Endothelial cell of umbilical vein (primary cell): ENCODE measurements around the gene RSF1. TPM values are rescaled to one million over a fixed set of nuclear protein-coding genes. Genes with fewer than 3 reads are reported as not detected.

ENCODE experiments used
- BruUV-seq: library from RNA; stranded (reverse); fragments of 400-500 nt; replicated peaks from 2 replicates; lab custom pipeline; 2021; lab: Mats Ljungman, UMichigan
- CTCF ChIA-PET: fragments of 300-600, 350-600 bp; sonication (Branson Sonifier 250); formaldehyde crosslinking; loops from one replicate; lab custom pipeline; 2021; ENCODE audit warnings: antibody characterized with exemption, inconsistent platforms; lab: Charles Lee
- POLR2A ChIA-PET: fragments of 300-600, 350-600 bp; sonication (Branson Sonifier 250); formaldehyde crosslinking; loops from one replicate; lab custom pipeline; 2021; ENCODE audit warnings: antibody characterized with exemption, inconsistent platforms; lab: Charles Lee
- DNase-seq: peaks from one replicate; pipeline ENCODE4 v3.0.0-alpha.2; 2011; ENCODE audit warnings: low read depth, low spot score
- FAIRE-seq: peaks from 2 replicates; lab custom pipeline; 2011; peaks lifted over from hg19 to GRCh38; lab: Jason Lieb, UNC
- H2AFZ ChIP-seq: 2 replicates; pipeline ENCODE4 v1.6.0; 2012; ENCODE audit warnings: low read depth, low read length, control low read depth, inconsistent platforms
- H3K27ac ChIP-seq: 2 replicates; pipeline ENCODE4 v1.5.1; 2011; ENCODE audit warnings: low read depth, mild to moderate bottlenecking, control low read depth, low read length, moderate library complexity; ENCODE audit not compliant: insufficient read depth
- H3K27me3 ChIP-seq, 2 experiments: 2 replicates each; pipeline versions ENCODE4 v1.6.0 to v1.6.1; 2011; ENCODE audit warnings: low read length in 2 of 2, mixed read lengths in 1 of 2; ENCODE audit not compliant: control insufficient read depth in 2 of 2, insufficient read depth in 2 of 2
- H3K36me3 ChIP-seq, 2 experiments: 2 replicates in 1 of 2; 3 replicates in 1 of 2; pipeline ENCODE4 v1.5.1; 2011; ENCODE audit warnings: low read length in 2 of 2, mild to moderate bottlenecking in 1 of 2, moderate library complexity in 1 of 2; ENCODE audit not compliant: control insufficient read depth in 2 of 2, insufficient read depth in 2 of 2; ENCODE audit errors: extremely low read depth in 1 of 2
- H3K4me1 ChIP-seq: 3 replicates; pipeline ENCODE4 v1.5.1; 2011; ENCODE audit warnings: mild to moderate bottlenecking, low read length; ENCODE audit not compliant: control insufficient read depth, insufficient read depth; ENCODE audit errors: extremely low read depth
- H3K4me2 ChIP-seq: 2 replicates; pipeline ENCODE4 v1.6.1; 2011; ENCODE audit warnings: low read length, control low read depth, mixed read lengths; ENCODE audit not compliant: insufficient read depth
- H3K4me3 ChIP-seq, 3 experiments: fragments of 200-600 bp in 1 of 3; sonication (generic), shearing (Covaris generic) in 1 of 3; replicated peaks in 1 of 3; 2 replicates each; pipeline ENCODE4 v1.5.1; 2011 to 2016; ENCODE audit warnings: control low read depth in 3 of 3, low read length in 3 of 3, mild to moderate bottlenecking in 2 of 3, inconsistent platforms in 1 of 3, low read depth in 1 of 3, moderate library complexity in 1 of 3; ENCODE audit not compliant: insufficient read depth in 1 of 3
- H3K79me2 ChIP-seq: 2 replicates; pipeline ENCODE4 v1.6.0; 2012; ENCODE audit warnings: low read length, inconsistent platforms; ENCODE audit not compliant: control insufficient read depth, insufficient read depth
- H3K9ac ChIP-seq: replicated peaks from 2 replicates; pipeline ENCODE3; 2011; ENCODE audit warnings: low read length, control low read depth; ENCODE audit not compliant: insufficient read depth; ENCODE audit errors: extremely low read depth
- H3K9me1 ChIP-seq: replicated peaks from 3 replicates; pipeline ENCODE4 v1.6.0; 2011; ENCODE audit warnings: mild to moderate bottlenecking, low read length; ENCODE audit not compliant: control insufficient read depth, insufficient read depth; ENCODE audit errors: extremely low read depth
- H3K9me3 ChIP-seq: replicated peaks from 2 replicates; pipeline ENCODE4 v1.5.1; 2012; ENCODE audit warnings: low read length, inconsistent platforms; ENCODE audit not compliant: control insufficient read depth, insufficient read depth
- H4K20me1 ChIP-seq: replicated peaks from 2 replicates; pipeline ENCODE3; 2011; ENCODE audit warnings: mild to moderate bottlenecking, low read length; ENCODE audit not compliant: control insufficient read depth, insufficient read depth; ENCODE audit errors: extremely low read depth
- CTCF ChIP-seq, 2 donors: IDR thresholded peaks; 1 replicate in 1 of 2; 2 replicates in 1 of 2; pipeline ENCODE4 v1.5.1; 2011; ENCODE audit warnings: low read length in 2 of 2, mild to moderate bottlenecking in 2 of 2, moderate library complexity in 2 of 2, control low read depth in 1 of 2, inconsistent platforms in 1 of 2, low read depth in 1 of 2; ENCODE audit not compliant: insufficient read depth in 1 of 2; ENCODE audit errors: extremely low read depth in 1 of 2
- EZH2 ChIP-seq: IDR thresholded peaks from 2 replicates; pipeline ENCODE4 v1.6.1; 2012; ENCODE audit warnings: borderline replicate concordance, low read depth, mild to moderate bottlenecking, moderate library complexity, low read length, inconsistent platforms; ENCODE audit not compliant: severe bottlenecking
- FOS ChIP-seq: IDR thresholded peaks from 2 replicates; pipeline ENCODE4 v1.6.1; 2011; ENCODE audit warnings: mild to moderate bottlenecking, low read length, moderate library complexity, borderline replicate concordance; ENCODE audit not compliant: insufficient read depth
- GATA2 ChIP-seq: IDR thresholded peaks from 2 replicates; pipeline ENCODE4 v1.7.0; 2011; ENCODE audit warnings: low read depth, mild to moderate bottlenecking, moderate library complexity, mixed read lengths, low read length; ENCODE audit not compliant: insufficient read length, insufficient read depth
- JUN ChIP-seq: IDR thresholded peaks from 2 replicates; pipeline ENCODE4 v1.6.1; 2011; ENCODE audit warnings: borderline replicate concordance, low read depth; ENCODE audit not compliant: insufficient read length, insufficient read depth
- MYC ChIP-seq: IDR thresholded peaks from one replicate; pipeline ENCODE4 v1.6.1; 2011; ENCODE audit warnings: mild to moderate bottlenecking, low read depth, low read length
- POLR2A ChIP-seq: IDR thresholded peaks from 2 replicates; pipeline ENCODE4 v1.6.1; 2012; ENCODE audit warnings: low read depth, mild to moderate bottlenecking, control low read depth, low read length
- POLR2AphosphoS5 ChIP-seq: IDR thresholded peaks from 2 replicates; pipeline ENCODE4 v1.6.1; 2012; ENCODE audit warnings: low read depth, mild to moderate bottlenecking, control low read depth, low read length, moderate library complexity; ENCODE audit not compliant: insufficient read depth
- dilution Hi-C: fragments of 300-500 bp; cut with MboI; formaldehyde crosslinking; loops from one replicate; pipeline ENCODE4 v1.15.0; 2019; ENCODE audit warnings: low sequenced_read_pairs; ENCODE audit not compliant: extremely low pct_ligation_motif_present
- intact Hi-C: fragments of 100-400 bp; cut with micrococcal nuclease; formaldehyde crosslinking; loops from one replicate; pipeline ENCODE4 v1.10.0; 2022
- polyA plus RNA-seq, 4 experiments: library from polyadenylated mRNA; depleted of rRNA in 3 of 4; stranded (reverse) in 3 of 4; unstranded in 1 of 4; fragments of >200 nt; gene quantifications; 2 replicates each; pipeline versions ENCODE4 v1.2.1 to v1.2.3, GENCODE V29; 2011 to 2012; ENCODE audit warnings: missing spikeins in 1 of 4
- total RNA-seq: library from RNA; stranded (reverse); gene quantifications from 2 replicates; pipeline ENCODE4 v1.2.3, GENCODE V29; 2021
- TF ChIP-seq, protein P1 (sequence below): IDR thresholded peaks from 2 replicates; pipeline ENCODE4 v1.6.1; 2011; ENCODE audit not compliant: insufficient read depth, insufficient read length

Gene RSF1
- total and polyA plus RNA-seq, 2 donors (not counting 3 experiments of a cell fraction or from before 2014, with no cell fraction given) = 10.0 to 55.1 TPM

DNA sequence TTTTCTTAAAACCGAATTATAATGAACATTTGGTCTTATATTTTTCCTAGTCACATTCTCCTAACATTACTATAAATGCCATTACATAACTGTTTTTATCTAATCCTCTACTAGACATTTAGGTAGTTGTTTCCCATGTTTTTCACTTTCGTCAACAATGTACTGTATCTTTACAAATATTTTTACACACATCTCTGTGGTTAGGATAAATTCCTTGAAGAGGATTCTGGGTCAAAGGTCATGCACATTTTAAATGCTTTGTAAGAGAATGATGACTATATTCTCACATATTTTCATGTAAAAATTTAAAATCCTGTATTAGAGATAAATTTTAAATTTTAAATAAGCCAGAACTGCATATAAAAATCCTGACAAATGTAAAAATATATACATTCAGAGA lies 121.6 kb downstream of the RSF1 start:
- POLR2A ChIA-PET = no interaction called here
- no peak for TF ChIP-seq JUN
- no peak for TF ChIP-seq EZH2
- TF ChIP-seq, protein P1, sequence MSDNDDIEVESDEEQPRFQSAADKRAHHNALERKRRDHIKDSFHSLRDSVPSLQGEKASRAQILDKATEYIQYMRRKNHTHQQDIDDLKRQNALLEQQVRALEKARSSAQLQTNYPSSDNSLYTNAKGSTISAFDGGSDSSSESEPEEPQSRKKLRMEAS = no peak
- no peak for TF ChIP-seq FOS
- TF ChIP-seq CTCF (IDR thresholded peaks at IDR 0.05; ENCODE audit: extremely low read depth in 1 of 2, insufficient read depth in 1 of 2, low read depth in 1 of 2, low read length in 2 of 2) = no peak
- TF ChIP-seq MYC = no peak
- no peak for TF ChIP-seq POLR2AphosphoS5
- no peak for TF ChIP-seq GATA2
- TF ChIP-seq POLR2A = no peak
- Histone ChIP-seq H3K79me2 (no peaks in the 10 kb centered on the region), H3K4me2 (no peak overlapping the region), H4K20me1 (no peaks in the 10 kb centered on the region), H3K27ac (no peak overlapping the region), H3K4me3 (no peak overlapping the region), H3K27me3 (no peaks in the 10 kb centered on the region), H3K36me3 (peaks cover 2 to 6% of the 10 kb centered on the region in 2 experiments), H3K9ac (no peak overlapping the region), H3K4me1 (peaks cover 7% of the 10 kb centered on the region), H2AFZ (no peak overlapping the region), H3K9me3 (no peaks in the 10 kb centered on the region), H3K9me1 (peaks cover 2% of the 10 kb centered on the region)
- CTCF ChIA-PET = no interaction called here
- DNase-seq (no peak), FAIRE-seq (no peak)
- BruUV-seq = no TSS peak
- intact Hi-C loops (no loop called here), dilution Hi-C loops (no loop called here)
